Right atrium auricular region (tissue), 2 donors: ENCODE data around the gene KL. TPM values are rescaled to one million over a fixed set of nuclear protein-coding genes. Genes with fewer than 3 reads are reported as not detected.

Source experiments
- DNase-seq: peaks from one replicate; pipeline ENCODE4 v3.0.0-alpha.2; 2019; ENCODE audit warnings: low spot score
- H3K27ac ChIP-seq, 2 donors: fragments of 200-600 bp; sonication (generic); 1 replicate in 1 of 2; 2 replicates in 1 of 2; pipeline ENCODE4 v1.5.1; 2016 to 2019
- H3K27me3 ChIP-seq, 2 donors: fragments of 200-600 bp; sonication (generic); one replicate each; pipeline versions ENCODE4 v1.5.1 to v1.6.0; 2017 to 2019
- H3K36me3 ChIP-seq: fragments of 200-600 bp; sonication (generic); one replicate; pipeline ENCODE4 v1.5.1; 2016
- H3K4me1 ChIP-seq, 2 donors: fragments of 200-600 bp; sonication (generic); one replicate each; pipeline versions ENCODE4 v1.5.1 to v1.6.0; 2017 to 2019
- H3K4me3 ChIP-seq, 2 donors: fragments of 200-600 bp; sonication (generic); 1 replicate in 1 of 2; 2 replicates in 1 of 2; pipeline ENCODE4 v1.5.1; 2017 to 2019; ENCODE audit warnings: mild to moderate bottlenecking in 1 of 2, moderate library complexity in 1 of 2
- H3K9me3 ChIP-seq, 2 donors: fragments of 200-600 bp; sonication (generic); one replicate each; pipeline ENCODE4 v1.5.1; 2019
- CTCF ChIP-seq, 2 donors: fragments of 200-600 bp; sonication (generic); IDR thresholded peaks; one replicate each; pipeline ENCODE4 v1.5.1; 2019; ENCODE audit warnings: antibody characterized with exemption in 2 of 2
- total RNA-seq, 2 donors: library from RNA; depleted of rRNA; stranded (reverse); fragments of >200 nt; gene quantifications; one replicate each; pipeline ENCODE4 v1.1.0, GENCODE V29; 2016

KL gene
- total RNA-seq, 2 donors from 2014 or later: 1.4 to 2.4 TPM

- Histone ChIP-seq H3K4me3 (no peak overlapping the region), H3K36me3 (no peaks in the 10 kb centered on the region), H3K27me3 (no peaks in the 10 kb centered on the region), H3K4me1 (peaks cover 0 to 22% of the 10 kb centered on the region in 2 donors), H3K9me3 (peaks cover 0 to 16% of the 10 kb centered on the region in 2 donors), H3K27ac (peak overlapping the region; percentile 44 to 74)
- no peak for TF ChIP-seq CTCF (IDR thresholded peaks at IDR 0.05)
- DNase-seq: no peak
These were observed 11.7 kb upstream of the KL start for GRCh38 chr13:33004511-33004910.

GRCh38 chr13:33006134-33006533 lies 10.1 kb upstream of the KL start:
- H3K4me1 ChIP-seq: peaks cover 0 to 22% of the 10 kb centered on the region in 2 donors
- H3K27me3 ChIP-seq: no peaks in the 10 kb centered on the region
- H3K4me3 ChIP-seq: no peak overlapping the region
- TF ChIP-seq CTCF (IDR thresholded peaks at IDR 0.05): no peak
- peaks cover 0 to 16% of the 10 kb centered on the region in 2 donors for H3K9me3 ChIP-seq
- no peak overlapping the region for H3K27ac ChIP-seq
- no peaks in the 10 kb centered on the region for H3K36me3 ChIP-seq
- no peak for DNase-seq

GRCh38 chr13:33006638-33007037 lies 9.6 kb upstream of the KL start:
- no peak for TF ChIP-seq CTCF (IDR thresholded peaks at IDR 0.05)

GRCh38 chr13:33007237-33007636 lies 9.0 kb upstream of the KL start:
- no peaks in the 10 kb centered on the region for H3K27me3 ChIP-seq

More at GRCh38 chr13:33006638-33007037, 9.6 kb upstream of the KL start:
- Histone ChIP-seq H3K4me3 (no peak overlapping the region), H3K27ac (no peak overlapping the region), H3K4me1 (peaks cover 0 to 22% of the 10 kb centered on the region in 2 donors), H3K27me3 (no peaks in the 10 kb centered on the region), H3K36me3 (no peaks in the 10 kb centered on the region), H3K9me3 (peaks cover 0 to 16% of the 10 kb centered on the region in 2 donors)
- DNase-seq: no peak

GRCh38 chr13:33007950-33008349 lies 8.3 kb upstream of the KL start:
- Histone ChIP-seq H3K4me1 (peaks cover 0 to 22% of the 10 kb centered on the region in 2 donors), H3K9me3 (peaks cover 0 to 16% of the 10 kb centered on the region in 2 donors), H3K4me3 (no peak overlapping the region), H3K36me3 (no peaks in the 10 kb centered on the region), H3K27me3 (no peaks in the 10 kb centered on the region), H3K27ac (no peak overlapping the region)
- DNase-seq: no peak
- TF ChIP-seq CTCF (IDR thresholded peaks at IDR 0.05): no peak

More at GRCh38 chr13:33007237-33007636, 9.0 kb upstream of the KL start:
- no peak overlapping the region for H3K27ac ChIP-seq
- no peaks in the 10 kb centered on the region for H3K36me3 ChIP-seq
- no peak for TF ChIP-seq CTCF (IDR thresholded peaks at IDR 0.05)
- DNase-seq: no peak
- no peak overlapping the region for H3K4me3 ChIP-seq
- peaks cover 0 to 22% of the 10 kb centered on the region in 2 donors for H3K4me1 ChIP-seq
- peaks cover 0 to 16% of the 10 kb centered on the region in 2 donors for H3K9me3 ChIP-seq
